ENCODE data around the gene CERKL. TPM values are rescaled to one million over a fixed set of nuclear protein-coding genes. Genes with fewer than 3 reads are reported as not detected.

The CERKL gene
- total RNA-seq, 1 donor from 2014 or later = not detected

DNA sequence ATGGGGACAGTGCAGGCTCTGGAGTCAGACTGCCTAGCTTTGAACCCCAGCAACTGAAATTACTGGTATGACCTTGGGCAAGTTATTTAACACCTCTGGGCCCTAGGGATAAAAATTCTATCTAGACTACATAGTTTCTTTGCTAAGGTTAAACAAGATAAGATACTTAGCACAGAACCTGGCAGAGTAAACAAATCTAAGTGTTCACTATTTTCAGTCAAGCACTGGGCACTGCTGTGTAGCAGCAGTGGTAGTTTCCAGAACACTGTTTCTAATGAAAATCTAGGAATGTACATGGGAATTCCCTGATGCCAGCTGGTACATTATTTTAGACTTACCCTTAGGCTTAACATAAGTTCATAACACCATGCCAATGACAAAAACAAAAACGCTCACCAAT, 17.2 kb downstream of the CERKL start:
- DNase-seq (no peak), ATAC-seq (no peak)
- intact Hi-C loops (cut with micrococcal nuclease) = no loop called here

DNA sequence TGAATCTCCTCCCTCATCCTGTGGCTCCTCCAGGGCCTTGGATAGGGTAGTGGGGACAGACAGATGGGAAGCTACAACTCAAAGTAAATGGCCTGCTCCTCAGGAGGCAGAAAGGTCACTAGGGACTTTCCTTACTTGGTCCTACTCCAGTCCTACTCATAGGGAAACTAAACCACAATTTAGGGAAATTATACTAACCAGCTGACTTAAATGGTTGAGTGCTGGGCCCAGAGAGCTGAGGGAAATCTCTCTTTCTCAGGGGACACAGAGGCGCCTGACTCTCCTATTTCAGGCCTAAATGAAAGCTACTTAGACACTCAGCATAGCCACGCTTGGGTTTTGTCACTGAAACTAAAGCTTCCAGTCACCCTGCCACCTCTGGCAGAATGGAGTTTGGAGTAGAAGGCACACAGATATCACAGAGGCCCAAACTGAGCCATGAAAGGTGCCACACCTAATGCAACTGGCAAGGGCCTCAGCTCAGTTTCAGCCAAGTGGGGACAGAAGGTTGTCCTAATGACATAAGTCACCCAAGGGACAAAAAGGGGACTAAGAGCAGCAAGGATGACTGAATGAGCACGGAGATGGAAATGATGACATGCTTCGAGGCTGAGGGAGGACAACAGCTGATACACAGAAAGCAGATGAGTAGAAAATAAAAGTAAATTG, 24.0 kb downstream of the CERKL start:
- ATAC-seq (no peak), DNase-seq (no peak)
- intact Hi-C loops (cut with micrococcal nuclease) = no loop called here

DNA sequence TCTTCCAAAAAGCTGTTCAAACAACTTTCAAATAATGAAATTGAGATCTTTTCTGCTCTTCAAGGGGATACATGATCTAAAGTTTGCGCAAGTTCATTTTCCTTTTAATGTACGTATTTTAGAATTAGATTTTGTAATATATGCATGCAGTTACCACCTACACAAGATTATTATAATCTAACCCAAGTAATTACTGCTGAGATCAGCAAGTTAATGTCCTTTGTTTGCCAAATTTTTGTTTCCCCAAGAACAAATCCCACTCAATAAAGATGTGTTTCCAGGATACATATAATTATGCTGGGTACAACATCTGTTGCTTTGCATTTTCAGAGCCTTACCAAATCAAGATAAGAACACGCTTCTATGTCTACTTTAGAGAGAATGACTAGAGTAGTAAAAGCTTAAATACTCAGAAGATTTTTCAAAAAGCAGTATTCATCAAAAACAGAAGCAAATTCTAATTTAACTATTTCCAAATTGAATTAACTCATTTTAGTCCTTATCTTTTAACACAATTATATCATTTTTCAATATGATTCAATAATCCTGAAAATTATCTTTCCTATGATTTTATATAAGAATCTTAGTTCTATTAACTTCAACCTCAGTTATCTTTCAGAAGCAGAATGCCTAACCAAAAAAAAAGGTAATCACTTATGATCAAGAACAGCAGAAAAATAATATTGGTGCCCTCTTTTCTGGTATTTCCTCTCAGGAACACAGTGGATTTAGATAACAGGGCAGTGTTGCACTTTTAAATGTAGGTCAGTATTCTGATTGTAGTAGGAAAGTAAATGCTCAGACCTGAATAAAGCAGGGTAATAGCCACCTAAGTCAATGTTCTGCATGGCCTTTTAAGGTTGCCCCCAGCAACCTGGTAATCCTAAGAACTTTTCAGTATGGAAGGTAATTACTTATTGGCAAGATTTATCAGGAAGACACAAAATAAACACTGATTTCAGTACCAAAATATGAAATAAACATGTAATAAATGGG, 28.0 kb downstream of the CERKL start:
- intact Hi-C loops (cut with micrococcal nuclease) = no loop called here
- ATAC-seq = no peak
- no peak for DNase-seq

DNA sequence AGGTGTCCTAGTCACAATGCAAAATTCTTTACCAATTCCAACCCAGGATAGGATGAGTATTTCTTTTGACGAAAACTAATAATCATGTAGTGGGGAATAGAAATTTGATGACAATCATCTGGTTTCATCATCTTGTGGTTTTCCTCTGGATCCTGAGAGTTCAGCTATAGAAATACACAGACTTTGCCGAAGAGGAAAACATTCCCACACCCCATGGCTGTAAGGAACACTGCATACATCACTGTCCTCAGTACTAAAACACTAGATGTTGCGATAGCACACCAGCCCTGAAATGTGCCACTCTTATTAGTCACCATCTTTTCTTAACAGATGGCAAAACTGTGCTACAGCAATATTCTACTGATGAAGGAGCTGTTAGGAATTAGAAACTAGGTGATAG, 29.4 kb downstream of the CERKL start:
- DNase-seq (no peak), ATAC-seq (no peak)
- intact Hi-C loops (cut with micrococcal nuclease) = no loop called here

DNA sequence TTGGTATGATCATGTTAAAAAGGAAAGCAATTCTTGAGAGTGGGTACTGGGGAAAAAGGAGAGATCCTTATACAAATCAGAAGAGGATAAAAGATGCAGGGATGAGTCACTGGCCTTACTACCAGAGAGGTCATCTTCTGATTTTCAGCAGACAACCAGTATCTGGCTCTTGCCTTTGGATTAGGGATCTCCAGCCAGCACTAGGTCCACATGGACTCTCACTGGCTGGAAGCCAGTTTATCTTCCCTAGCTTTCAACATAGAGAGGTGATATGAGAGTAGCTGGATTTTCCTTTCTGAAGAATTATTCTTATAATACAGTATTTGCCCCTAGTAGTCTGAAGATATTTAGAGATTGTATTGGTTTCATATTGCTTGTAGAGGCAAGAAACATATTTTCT, 30.2 kb downstream of the CERKL start:
- intact Hi-C loops (cut with micrococcal nuclease) = no loop called here
- DNase-seq (no peak), ATAC-seq (no peak)

DNA sequence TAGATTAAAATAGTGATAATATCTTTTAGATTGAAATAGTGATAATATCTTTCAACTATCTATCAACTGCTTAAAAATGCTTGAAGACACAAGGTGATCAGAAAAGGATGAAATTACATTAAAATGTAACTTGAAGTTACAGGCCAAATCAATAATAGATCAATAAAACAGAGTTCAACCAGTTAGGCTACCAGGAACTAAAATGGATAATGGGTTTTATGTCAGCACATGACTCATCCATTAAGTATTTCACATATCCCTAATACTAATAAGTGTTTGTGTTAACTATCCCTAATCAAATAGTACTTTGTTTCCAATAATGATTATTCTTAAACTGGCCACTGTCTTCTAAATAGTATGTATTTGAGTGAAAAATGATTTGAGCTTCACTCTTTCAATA, 33.7 kb downstream of the CERKL start:
- intact Hi-C loops (cut with micrococcal nuclease) = no loop called here
- DNase-seq = no peak
- no peak for ATAC-seq

DNA sequence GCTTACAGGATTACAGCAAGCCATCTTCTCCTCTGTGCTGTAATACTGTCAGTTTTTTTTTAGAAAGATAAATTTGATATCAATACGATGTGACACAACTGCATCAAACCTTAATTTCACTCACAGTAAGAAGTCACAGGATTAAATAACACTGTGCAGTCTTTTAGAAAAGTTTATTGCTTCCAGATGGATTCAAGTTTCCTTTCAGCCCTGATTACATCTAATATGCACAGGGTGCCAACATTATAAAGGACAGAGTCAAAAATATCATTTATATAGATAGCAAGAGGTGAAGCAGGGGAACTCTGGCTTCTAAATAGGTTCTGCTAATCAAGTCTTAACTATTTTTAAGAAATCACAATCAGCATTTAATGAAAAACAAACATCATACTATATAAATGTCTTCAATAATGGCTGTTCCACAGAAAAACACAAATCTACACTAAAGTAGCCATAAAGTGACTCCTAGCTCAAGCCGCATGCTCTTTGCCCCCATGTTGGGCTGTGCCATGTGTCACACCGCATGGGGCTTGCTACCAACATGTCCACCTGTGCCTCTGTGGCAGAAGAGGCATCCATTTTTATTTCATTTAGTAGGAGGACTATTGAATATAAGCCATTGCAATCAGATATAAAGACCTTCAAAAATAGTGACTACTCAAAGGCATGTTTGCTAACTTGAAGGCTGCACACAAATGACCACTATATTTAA, 35.0 kb downstream of the CERKL start:
- DNase-seq (no peak), ATAC-seq (no peak)
- intact Hi-C loops (cut with micrococcal nuclease) = no loop called here

DNA sequence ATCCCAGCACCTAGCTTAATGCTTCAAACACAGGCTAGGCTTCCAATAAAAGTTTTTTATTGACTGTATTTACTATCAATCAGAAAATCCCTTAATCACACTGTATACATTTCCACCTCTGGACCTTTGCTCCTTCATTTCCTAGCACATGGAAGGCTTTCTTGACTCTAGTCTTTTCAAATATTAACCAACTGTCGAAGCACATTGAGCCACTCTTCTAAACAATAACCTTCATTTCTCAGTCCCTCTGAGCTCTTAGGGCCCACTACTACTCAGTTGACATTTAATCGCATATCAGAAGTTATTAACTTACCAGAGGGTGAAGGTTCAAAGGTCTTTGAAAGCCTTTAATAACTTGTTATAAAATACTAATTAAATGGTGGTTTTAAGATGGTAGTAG, 37.4 kb downstream of the CERKL start:
- no peak for ATAC-seq
- intact Hi-C loops (cut with micrococcal nuclease) = no loop called here
- no peak for DNase-seq

DNA sequence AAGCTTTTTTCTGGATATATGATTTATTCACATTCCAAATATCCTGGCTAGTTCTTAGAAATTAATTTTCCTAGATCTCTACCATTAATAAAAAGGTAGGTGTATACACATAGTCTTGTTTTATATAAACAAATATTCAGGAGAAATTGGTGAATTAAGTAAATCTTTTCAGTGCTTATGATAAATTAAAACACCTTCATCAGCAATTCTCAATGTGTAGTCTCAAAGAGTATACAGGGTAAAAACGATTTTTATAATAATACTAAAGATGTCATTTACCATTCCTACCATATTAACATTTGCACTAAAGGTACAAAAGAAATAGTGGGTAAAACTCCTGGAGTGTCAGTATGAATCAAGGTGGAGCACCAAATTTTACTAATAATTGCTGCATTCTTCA, 40.2 kb downstream of the CERKL start:
- no peak for ATAC-seq
- no peak for DNase-seq
- intact Hi-C loops (cut with micrococcal nuclease) = no loop called here

DNA sequence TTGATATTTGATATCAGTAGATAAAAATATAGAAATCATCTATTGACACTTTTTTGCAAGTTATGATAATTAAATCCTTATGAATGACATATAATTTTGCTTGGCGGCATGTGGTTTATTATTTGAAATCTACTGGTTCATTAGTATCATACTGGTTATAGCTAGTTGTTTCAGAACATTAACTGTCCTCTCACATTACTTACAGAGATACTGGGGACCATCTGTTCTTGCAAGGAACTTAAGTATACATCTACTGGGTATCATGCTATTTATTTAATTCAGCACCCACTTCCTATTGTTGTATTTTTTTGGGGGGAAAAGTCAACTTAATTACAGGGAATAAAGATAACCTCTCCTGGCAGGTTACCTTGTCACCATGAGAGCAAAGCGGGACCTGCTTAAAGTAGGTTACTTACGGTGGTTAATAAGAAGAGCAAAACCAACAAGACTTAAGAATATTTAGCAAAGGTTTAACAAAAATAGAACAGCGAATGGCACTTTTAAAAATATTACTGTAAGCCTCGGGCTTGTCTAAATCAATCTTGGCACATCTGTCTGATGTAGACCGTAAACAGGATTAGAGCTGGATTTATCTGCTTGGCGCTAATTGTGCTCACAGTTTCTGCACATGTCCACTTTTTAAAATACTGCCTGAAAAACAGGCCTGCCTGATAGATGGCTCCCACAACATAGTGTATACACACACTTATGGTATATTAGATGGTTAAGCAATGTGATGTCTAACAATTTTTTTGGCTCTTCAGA, 41.8 kb downstream of the CERKL start:
- intact Hi-C loops (cut with micrococcal nuclease) = no loop called here
- ATAC-seq (no peak), DNase-seq (no peak)

DNA sequence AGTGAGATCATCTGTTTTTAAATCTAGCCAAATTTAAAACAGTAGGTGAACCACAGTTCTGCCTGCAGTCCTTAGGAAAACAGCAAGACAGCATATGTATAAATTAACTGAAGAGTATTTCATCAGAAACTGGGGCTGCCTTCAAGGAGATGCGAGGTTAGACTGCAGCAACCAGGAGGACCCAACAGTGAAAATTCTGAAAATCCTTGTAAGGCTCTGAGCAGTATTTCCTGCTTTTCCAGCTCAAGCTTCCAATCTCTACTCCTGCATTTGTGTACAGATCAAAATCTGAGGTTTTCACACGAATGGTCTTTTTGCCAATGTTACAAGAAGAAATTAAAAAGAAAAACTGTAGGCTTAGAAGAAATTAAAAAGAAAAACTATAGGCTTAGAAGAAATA, 43.7 kb downstream of the CERKL start:
- intact Hi-C loops (cut with micrococcal nuclease) = no loop called here
- DNase-seq = no peak

DNA sequence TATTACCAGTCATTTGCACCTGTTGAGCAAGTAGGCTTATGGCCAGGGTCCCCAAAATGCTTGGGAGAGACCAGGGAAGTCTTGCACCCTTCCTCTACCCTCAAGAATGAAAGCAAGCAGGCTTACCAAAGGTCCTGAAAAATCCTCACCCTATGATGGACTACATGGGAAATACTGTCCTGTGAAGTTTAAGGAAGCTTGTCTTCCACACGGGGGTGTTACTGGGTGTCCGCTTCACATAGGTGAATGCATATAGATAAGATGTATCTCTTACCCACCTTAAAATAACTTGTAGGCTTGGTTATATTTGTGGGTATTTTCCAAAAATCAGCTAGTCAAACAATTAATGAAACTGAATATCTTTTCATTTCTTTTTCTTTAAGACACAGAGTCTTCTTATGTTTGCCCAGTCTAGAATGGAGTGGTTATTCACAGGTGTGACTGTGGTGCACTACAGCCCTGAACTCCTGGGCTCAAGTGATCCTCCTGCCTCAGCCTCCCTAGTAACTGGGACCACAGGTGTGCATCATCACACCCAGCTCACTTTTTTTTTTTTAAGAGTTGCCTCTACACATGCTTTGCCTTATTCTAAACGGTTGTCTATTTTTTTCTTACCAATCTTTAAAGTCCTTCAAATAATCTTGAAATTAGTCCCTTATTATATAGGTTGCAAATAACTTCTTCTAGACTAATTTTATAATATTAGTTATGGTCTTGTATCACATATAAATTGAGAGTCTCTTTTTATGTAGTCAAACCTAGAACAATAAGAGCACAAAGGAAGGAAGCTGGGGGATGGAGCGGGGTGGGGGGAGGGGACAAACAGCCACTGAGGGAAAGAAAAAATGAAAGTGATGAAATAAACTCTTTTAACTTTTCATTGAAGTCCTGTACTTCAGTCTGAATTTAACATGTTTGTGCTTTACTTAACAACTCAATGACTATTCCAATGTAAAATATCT, 49.0 kb downstream of the CERKL start:
- DNase-seq (no peak), ATAC-seq (no peak)
- intact Hi-C loops (cut with micrococcal nuclease) = no loop called here

More for the DNA sequence above, 43.7 kb downstream of the CERKL start:
- ATAC-seq = no peak

DNA sequence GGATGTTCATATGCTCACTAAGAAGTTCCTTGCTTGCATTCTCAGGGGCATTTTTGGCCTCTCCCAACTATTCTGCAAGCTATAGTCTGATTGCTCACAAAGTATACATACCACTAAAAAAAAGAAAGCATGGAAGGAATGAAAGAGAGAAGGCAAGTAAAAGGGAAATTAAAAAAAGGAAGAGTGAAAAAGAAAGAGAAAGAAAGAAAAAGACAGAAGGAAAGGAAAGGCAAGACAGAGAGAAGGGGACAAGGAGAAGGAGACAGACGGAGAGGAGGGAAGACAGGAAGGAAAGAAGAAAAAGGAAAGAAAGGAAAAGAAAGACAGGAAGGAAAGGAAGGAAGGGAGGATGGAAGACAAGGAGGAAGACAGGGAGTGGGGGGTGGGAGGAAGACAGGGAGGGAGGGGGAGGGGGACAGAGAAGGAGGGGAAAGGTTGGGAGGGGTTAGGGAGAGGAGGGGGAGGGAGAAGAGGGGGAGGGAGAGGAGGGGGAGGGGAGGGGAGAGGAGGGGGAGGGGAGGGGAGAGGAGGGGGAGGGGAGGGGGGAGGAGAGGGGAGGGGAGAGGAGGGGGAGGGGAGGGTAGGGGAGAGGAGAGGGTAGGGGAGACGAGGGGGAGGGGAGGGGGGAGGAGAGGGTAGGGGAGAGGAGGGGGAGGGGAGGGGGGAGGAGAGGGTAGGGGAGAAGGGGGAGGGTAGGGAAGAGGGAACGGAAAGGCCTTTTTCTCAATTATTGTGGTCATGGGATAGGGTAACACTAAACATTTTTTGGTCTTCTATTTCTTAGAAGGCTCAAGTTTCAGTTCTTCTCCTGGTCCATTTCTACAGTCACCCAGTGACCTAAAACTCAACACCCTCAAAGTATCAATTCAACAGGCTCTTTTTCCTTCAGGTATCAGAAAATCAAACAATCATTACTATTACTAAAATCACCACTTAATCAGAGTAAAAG, 50.7 kb downstream of the CERKL start:
- DNase-seq = no peak
- ATAC-seq = no peak
- intact Hi-C loops (cut with micrococcal nuclease) = no loop called here

DNA sequence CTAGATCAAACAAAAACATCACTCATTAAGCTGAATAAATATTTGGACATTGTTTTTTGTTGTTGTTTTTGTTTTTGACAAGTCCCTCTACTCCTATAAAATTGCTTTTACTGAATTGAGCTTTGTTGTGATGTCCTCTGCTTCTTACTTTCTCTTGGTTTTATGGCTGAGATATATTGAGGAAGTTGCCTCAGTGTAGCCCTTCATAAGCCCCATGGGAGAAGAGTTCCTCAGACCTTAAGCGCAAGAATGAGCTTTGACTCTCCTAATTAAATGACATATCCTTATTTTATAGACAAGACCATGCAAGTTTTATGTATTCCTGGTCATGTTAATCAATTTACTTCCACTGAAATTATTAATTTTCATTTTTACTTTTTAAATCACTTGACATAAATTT, 54.9 kb downstream of the CERKL start:
- intact Hi-C loops (cut with micrococcal nuclease) = no loop called here
- DNase-seq = no peak
- no peak for ATAC-seq

DNA sequence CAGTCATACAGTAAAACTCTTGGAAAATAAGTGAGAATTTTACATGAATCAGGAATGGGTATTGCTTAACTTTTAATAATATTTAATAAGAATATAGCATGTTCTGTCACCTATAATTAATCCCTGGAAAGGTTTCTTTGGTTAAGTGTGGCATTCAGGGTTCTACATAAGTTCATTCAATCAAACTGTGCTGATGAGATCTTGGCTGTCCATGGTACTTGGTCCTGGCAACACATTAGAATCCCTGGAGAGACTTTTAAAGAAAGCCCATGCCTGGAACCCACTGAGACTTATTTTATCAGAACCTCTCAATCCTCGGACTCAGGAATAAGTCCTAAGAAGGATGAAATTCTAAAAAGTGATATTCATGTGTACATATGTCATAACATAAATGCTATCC, 60.3 kb downstream of the CERKL start:
- ATAC-seq (no peak), DNase-seq (no peak)
- intact Hi-C loops (cut with micrococcal nuclease) = no loop called here

DNA sequence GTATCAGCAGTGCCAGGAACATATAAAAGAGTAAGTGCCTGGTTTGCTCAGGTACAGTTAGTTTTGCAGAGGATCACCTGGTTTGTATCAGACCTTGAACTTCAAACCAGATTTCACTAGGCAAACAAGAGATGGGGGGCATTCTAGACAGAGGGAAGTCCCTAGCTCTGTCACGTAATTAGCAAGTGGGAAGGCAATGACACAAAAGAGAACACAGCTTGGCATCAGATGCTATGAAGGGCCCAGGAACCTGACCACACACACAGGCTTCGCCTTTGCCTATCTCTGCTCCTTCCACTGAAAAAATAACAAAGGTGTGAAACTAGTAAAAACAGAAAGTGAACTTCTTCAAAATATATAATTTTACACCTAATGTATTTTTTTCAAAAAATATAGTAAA, 62.6 kb downstream of the CERKL start:
- ATAC-seq = no peak
- intact Hi-C loops (cut with micrococcal nuclease) = no loop called here
- no peak for DNase-seq

DNA sequence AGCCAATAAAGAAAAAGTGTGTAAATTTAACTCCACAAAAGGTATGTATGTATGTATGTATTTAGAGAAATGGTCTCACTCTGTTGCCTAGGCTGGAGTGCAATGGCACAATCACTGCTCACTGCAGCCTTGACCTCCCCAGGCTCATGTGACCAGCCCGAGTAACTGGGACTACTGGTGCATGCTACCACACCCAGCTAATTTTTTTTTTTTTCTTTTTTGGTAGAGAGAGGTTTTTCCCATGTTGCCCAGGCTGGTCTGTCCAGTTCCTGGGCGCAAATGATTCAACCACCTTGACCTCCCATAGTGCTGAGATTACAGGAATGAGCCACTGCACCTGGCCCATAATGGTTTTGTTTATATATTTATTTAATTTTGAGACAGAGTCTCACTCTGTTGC, 67.1 kb downstream of the CERKL start:
- DNase-seq = no peak
- ATAC-seq = no peak
- intact Hi-C loops (cut with micrococcal nuclease) = loop anchor here (10.0 kb wide), 1 partner anchor 125 kb away; no protein-coding TSS in a partner anchor
